ENCODE measurements around the gene GLYATL2. TPM values are rescaled to one million over a fixed set of nuclear protein-coding genes. Genes with fewer than 3 reads are reported as not detected.

GLYATL2 gene
- total and polyA plus RNA-seq, 9 of the 15 experiments (the other 6 are each of a cell fraction or from before 2014, with no cell fraction given) = not detected

GRCh38 chr11:58788355-58789023 is 56.0 kb downstream of the GLYATL2 start (continued):
- TF ChIP-seq RCOR1 (IDR thresholded peaks at IDR 0.05; ENCODE audit: borderline replicate concordance in 1 of 2, low read depth in 2 of 2, low read length in 2 of 2) (0 out of 4 replicates have a peak, but pooled peaks of 1 of the 2 experiments have one; percentile 66), FIP1L1 (IDR thresholded peaks at IDR 0.05; ENCODE audit: low read depth, low read length, poor library complexity, severe bottlenecking) (no peak), ZNF561 (CRISPR knock-in tag; conservative IDR thresholded peaks at IDR 0.05) (no peak), KLF16 (IDR thresholded peaks at IDR 0.05) (peak; percentile 49; the same call in 1 of the 2 replicates), ARID3A (IDR thresholded peaks at IDR 0.05; ENCODE audit: borderline replicate concordance, low read depth, low read length) (no peak), ELF1 (tag; IDR thresholded peaks at IDR 0.05) (no peak), TCF7L2 (IDR thresholded peaks at IDR 0.05; ENCODE audit: low read depth, low read length) (no peak), ZBTB17 (CRISPR knock-in tag; IDR thresholded peaks at IDR 0.05) (0 out of 2 replicates have a peak, but pooled peaks have one; percentile 17), RB1 (IDR thresholded peaks at IDR 0.05; ENCODE audit: low read depth) (0 out of 2 replicates have a peak, but pooled peaks have one; percentile 59), CEBPG (CRISPR knock-in tag; IDR thresholded peaks at IDR 0.05) (no peak), CEBPG (tag; conservative IDR thresholded peaks at IDR 0.05 in 1 of 2, IDR thresholded peaks at IDR 0.05 in 1 of 2) (no peak), HDAC2 (IDR thresholded peaks at IDR 0.05) (no peak), NFIC (IDR thresholded peaks at IDR 0.05) (no peak), ZBTB7A (IDR thresholded peaks at IDR 0.05; ENCODE audit: borderline replicate concordance, control insufficient read depth, low read depth, low read length) (no peak), SP1 (CRISPR knock-in tag; IDR thresholded peaks at IDR 0.05) (peak; percentile 49; the same call in 1 of the 2 replicates), FOXA3 (CRISPR knock-in tag; conservative IDR thresholded peaks at IDR 0.05 in 1 of 2, IDR thresholded peaks at IDR 0.05 in 1 of 2) (peak in 1 of 2 experiments; percentile 26; a peak in 1 of 4 replicates), FOXO4 (CRISPR knock-in tag; IDR thresholded peaks at IDR 0.05) (no peak), FOXK2 (conservative IDR thresholded peaks at IDR 0.05 in 1 of 2, IDR thresholded peaks at IDR 0.05 in 1 of 2; ENCODE audit: low read depth in 2 of 2) (peak in 1 of 2 experiments; percentile 23; a peak in 1 of 4 replicates)
- TF ChIP-seq, protein P1, sequence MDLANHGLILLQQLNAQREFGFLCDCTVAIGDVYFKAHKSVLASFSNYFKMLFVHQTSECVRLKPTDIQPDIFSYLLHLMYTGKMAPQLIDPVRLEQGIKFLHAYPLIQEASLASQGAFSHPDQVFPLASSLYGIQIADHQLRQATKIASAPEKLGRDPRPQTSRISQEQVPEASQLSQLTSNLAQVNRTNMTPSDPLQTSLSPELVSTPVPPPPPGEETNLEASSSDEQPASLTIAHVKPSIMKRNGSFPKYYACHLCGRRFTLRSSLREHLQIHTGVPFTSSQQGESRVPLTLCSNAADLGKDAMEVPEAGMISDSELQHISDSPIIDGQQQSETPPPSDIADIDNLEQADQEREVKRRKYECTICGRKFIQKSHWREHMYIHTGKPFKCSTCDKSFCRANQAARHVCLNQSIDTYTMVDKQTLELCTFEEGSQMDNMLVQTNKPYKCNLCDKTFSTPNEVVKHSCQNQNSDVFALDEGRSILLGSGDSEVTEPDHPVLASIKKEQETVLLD (IDR thresholded peaks at IDR 0.05) = no peak
- TF ChIP-seq, protein P2, sequence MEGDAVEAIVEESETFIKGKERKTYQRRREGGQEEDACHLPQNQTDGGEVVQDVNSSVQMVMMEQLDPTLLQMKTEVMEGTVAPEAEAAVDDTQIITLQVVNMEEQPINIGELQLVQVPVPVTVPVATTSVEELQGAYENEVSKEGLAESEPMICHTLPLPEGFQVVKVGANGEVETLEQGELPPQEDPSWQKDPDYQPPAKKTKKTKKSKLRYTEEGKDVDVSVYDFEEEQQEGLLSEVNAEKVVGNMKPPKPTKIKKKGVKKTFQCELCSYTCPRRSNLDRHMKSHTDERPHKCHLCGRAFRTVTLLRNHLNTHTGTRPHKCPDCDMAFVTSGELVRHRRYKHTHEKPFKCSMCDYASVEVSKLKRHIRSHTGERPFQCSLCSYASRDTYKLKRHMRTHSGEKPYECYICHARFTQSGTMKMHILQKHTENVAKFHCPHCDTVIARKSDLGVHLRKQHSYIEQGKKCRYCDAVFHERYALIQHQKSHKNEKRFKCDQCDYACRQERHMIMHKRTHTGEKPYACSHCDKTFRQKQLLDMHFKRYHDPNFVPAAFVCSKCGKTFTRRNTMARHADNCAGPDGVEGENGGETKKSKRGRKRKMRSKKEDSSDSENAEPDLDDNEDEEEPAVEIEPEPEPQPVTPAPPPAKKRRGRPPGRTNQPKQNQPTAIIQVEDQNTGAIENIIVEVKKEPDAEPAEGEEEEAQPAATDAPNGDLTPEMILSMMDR (IDR thresholded peaks at IDR 0.05 in 2 of 3, conservative IDR thresholded peaks at IDR 0.05 in 1 of 3; ENCODE audit: insufficient read depth in 2 of 3, low read depth in 1 of 3, low read length in 3 of 3) = peak; percentile 92 to 97 (median 93)

All from K562 (cell line).